ENCODE measurements around the gene CCDC13. TPM values are rescaled to one million over a fixed set of nuclear protein-coding genes. Genes with fewer than 3 reads are reported as not detected.

Gene CCDC13
- total and polyA plus RNA-seq, 2 experiments from 2014 or later = 0.27 to 0.45 TPM

DNA sequence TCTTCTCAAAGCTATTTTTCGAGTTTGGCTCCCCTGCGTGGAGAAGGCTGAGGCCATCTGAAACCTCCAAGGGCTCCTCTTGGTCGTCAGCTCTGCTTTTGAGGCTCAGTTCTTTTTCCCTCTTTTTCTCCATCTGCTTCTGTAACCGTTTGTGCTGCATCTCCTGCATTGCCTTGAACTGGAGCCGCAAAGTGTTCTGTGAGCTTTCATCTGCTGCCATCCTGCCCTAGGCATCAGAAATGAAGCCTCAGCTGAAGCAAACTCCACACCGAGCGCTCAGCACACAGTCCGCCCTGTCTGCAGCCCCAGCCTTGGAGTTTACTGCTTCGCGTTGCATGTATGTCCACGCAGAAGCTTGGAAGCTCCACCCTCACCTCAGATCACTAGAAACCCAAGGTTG lies 14.9 kb downstream of the CCDC13 start:
- H2AFZ ChIP-seq = no peak overlapping the region
- H3K79me2 ChIP-seq (replicated peaks; ENCODE audit: insufficient read depth) = no peaks in the 10 kb centered on the region
- H3K36me3 Mint-ChIP-seq (ENCODE audit: low read depth) = no peaks in the 10 kb centered on the region
- peaks cover 4% of the 10 kb centered on the region for H3K27me3 Mint-ChIP-seq (ENCODE audit: insufficient read depth, low read depth, poor library complexity)
- ATAC-seq (no peak), DNase-seq (ENCODE audit: low spot score) (no peak)
- H3F3A ChIP-seq (replicated peaks; ENCODE audit: low read depth) = no peaks in the 10 kb centered on the region
- no peaks in the 10 kb centered on the region for H3K27me3 ChIP-seq (ENCODE audit: insufficient read depth)
- H3K9me2 ChIP-seq (ENCODE audit: insufficient read depth) = no peaks in the 10 kb centered on the region
- H4K20me1 ChIP-seq (replicated peaks; ENCODE audit: insufficient read depth) = no peaks in the 10 kb centered on the region
- no peak overlapping the region for H3K4me3 Mint-ChIP-seq
- H3K36me3 ChIP-seq (ENCODE audit: insufficient read depth) = no peaks in the 10 kb centered on the region
- TF ChIP-seq STAT1 (IDR thresholded peaks at IDR 0.05; ENCODE audit: unreplicated experiment) = no peak
- no peak for TF ChIP-seq EZH2phosphoT487 (IDR thresholded peaks at IDR 0.05; ENCODE audit: unreplicated experiment)
- TF ChIP-seq ZNF114 (CRISPR knock-in tag; IDR thresholded peaks at IDR 0.05) = no peak
- no peak for TF ChIP-seq NANOG (IDR thresholded peaks at IDR 0.05; ENCODE audit: borderline replicate concordance)
- TF ChIP-seq, protein P1, sequence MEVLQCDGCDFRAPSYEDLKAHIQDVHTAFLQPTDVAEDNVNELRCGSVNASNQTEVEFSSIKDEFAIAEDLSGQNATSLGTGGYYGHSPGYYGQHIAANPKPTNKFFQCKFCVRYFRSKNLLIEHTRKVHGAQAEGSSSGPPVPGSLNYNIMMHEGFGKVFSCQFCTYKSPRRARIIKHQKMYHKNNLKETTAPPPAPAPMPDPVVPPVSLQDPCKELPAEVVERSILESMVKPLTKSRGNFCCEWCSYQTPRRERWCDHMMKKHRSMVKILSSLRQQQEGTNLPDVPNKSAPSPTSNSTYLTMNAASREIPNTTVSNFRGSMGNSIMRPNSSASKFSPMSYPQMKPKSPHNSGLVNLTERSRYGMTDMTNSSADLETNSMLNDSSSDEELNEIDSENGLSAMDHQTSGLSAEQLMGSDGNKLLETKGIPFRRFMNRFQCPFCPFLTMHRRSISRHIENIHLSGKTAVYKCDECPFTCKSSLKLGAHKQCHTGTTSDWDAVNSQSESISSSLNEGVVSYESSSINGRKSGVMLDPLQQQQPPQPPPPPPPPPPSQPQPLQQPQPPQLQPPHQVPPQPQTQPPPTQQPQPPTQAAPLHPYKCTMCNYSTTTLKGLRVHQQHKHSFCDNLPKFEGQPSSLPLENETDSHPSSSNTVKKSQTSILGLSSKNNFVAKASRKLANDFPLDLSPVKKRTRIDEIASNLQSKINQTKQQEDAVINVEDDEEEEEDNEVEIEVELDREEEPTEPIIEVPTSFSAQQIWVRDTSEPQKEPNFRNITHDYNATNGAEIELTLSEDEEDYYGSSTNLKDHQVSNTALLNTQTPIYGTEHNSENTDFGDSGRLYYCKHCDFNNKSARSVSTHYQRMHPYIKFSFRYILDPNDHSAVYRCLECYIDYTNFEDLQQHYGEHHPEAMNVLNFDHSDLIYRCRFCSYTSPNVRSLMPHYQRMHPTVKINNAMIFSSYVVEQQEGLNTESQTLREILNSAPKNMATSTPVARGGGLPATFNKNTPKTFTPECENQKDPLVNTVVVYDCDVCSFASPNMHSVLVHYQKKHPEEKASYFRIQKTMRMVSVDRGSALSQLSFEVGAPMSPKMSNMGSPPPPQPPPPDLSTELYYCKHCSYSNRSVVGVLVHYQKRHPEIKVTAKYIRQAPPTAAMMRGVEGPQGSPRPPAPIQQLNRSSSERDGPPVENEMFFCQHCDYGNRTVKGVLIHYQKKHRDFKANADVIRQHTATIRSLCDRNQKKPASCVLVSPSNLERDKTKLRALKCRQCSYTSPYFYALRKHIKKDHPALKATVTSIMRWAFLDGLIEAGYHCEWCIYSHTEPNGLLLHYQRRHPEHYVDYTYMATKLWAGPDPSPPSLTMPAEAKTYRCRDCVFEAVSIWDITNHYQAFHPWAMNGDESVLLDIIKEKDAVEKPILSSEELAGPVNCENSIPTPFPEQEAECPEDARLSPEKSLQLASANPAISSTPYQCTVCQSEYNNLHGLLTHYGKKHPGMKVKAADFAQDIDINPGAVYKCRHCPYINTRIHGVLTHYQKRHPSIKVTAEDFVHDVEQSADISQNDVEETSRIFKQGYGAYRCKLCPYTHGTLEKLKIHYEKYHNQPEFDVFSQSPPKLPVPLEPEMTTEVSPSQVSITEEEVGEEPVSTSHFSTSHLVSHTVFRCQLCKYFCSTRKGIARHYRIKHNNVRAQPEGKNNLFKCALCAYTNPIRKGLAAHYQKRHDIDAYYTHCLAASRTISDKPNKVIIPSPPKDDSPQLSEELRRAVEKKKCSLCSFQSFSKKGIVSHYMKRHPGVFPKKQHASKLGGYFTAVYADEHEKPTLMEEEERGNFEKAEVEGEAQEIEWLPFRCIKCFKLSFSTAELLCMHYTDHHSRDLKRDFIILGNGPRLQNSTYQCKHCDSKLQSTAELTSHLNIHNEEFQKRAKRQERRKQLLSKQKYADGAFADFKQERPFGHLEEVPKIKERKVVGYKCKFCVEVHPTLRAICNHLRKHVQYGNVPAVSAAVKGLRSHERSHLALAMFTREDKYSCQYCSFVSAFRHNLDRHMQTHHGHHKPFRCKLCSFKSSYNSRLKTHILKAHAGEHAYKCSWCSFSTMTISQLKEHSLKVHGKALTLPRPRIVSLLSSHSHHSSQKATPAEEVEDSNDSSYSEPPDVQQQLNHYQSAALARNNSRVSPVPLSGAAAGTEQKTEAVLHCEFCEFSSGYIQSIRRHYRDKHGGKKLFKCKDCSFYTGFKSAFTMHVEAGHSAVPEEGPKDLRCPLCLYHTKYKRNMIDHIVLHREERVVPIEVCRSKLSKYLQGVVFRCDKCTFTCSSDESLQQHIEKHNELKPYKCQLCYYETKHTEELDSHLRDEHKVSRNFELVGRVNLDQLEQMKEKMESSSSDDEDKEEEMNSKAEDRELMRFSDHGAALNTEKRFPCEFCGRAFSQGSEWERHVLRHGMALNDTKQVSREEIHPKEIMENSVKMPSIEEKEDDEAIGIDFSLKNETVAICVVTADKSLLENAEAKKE (CRISPR knock-in tag; IDR thresholded peaks at IDR 0.05) = no peak
- TF ChIP-seq, protein P2, sequence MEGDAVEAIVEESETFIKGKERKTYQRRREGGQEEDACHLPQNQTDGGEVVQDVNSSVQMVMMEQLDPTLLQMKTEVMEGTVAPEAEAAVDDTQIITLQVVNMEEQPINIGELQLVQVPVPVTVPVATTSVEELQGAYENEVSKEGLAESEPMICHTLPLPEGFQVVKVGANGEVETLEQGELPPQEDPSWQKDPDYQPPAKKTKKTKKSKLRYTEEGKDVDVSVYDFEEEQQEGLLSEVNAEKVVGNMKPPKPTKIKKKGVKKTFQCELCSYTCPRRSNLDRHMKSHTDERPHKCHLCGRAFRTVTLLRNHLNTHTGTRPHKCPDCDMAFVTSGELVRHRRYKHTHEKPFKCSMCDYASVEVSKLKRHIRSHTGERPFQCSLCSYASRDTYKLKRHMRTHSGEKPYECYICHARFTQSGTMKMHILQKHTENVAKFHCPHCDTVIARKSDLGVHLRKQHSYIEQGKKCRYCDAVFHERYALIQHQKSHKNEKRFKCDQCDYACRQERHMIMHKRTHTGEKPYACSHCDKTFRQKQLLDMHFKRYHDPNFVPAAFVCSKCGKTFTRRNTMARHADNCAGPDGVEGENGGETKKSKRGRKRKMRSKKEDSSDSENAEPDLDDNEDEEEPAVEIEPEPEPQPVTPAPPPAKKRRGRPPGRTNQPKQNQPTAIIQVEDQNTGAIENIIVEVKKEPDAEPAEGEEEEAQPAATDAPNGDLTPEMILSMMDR (conservative IDR thresholded peaks at IDR 0.05; ENCODE audit: low read depth in 2 of 2) = no peak
- H3K9me3 Mint-ChIP-seq = peaks cover 7% of the 10 kb centered on the region; the same call in 1 of the 3 replicates
- no peak overlapping the region for H3K4me2 ChIP-seq
- H3K4me3 ChIP-seq = no peak overlapping the region
- no peaks in the 10 kb centered on the region for H3K4me1 Mint-ChIP-seq
- no peak overlapping the region for H3K27ac ChIP-seq (ENCODE audit: low read depth)
- H3K4me1 ChIP-seq (ENCODE audit: insufficient read depth) = no peaks in the 10 kb centered on the region
- H3K27ac Mint-ChIP-seq = no peak overlapping the region
